Adipose tissue (tissue), 3 donors: Measurements from ENCODE around the gene DAAM2. TPM values are rescaled to one million over a fixed set of nuclear protein-coding genes. Genes with fewer than 3 reads are reported as not detected.

Experiments used
- H3K27ac ChIP-seq: one replicate; pipeline ENCODE4 v1.5.1; 2013; ENCODE audit warnings: low read depth, low read length
- WGBS, 3 donors: extraction: QIAGEN DNeasy Blood & Tissue Kit; methylation state at CpG; one replicate each; pipeline ENCODE4 v1.1.7; 2013; 5-methylcytosine and 5-hydroxymethylcytosine counted together
- polyA plus RNA-seq, 3 donors: library from polyadenylated mRNA; stranded (reverse); fragments of 200-250 nt; gene quantifications; one replicate each; pipeline ENCODE4 v1.2.3, GENCODE V29; 2013
- donor health status: healthy with polysubstance abuse.
- donor health status: Bipolar disorder and iron deficiency.
- donor health status: healthy.

DAAM2 gene
- polyA plus RNA-seq, 3 donors: 6.4 to 51.6 (median 16.7) TPM

DNA sequence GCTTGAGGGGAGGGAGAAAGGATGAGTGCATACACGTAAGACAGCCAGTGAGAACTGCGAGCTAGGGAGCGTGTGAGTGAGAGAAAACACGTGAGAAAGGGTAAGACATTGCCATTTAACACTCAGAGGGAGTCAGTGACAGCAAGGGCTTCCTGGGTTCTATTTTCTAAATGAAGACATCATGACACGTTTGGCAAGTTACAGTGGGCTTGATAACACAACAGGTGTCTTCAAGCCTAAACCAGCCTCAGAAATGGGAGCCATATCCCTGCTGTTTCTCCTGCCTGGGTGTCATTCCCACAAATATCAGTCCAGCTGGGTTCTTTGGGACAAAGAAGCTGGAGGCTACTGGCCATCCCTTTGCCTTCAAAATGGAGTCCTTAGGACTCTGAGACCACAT, 159.0 kb downstream of the DAAM2 start:
- H3K27ac ChIP-seq: no peak overlapping the region
- 80 to 88% (median 82%) methylated on average over 5 of the region's 5 CpGs for WGBS, 3 donors

DNA sequence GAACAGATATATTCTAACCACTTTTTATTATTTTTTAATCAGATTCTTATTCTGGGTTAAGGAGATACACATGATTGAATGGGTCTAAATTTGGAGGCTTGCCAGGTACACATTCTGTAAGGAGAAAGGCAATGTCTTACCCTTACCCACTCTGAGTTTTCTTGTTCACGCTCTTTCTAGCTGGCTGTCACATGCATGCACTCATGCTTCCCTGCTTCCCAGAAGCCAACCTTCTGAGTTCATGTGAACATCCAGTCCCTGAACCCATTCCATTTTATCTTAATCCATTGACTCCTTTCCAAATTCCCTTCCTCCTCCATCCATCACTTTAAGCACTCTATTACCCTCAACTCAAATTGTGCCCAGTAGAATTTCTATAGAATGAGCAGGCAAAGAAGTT, 159.5 kb downstream of the DAAM2 start:
- WGBS, 3 donors: 73 to 95% (median 82%) methylated on average over 1 of the region's 1 CpG
- H3K27ac ChIP-seq: no peak overlapping the region

- no peak overlapping the region for H3K27ac ChIP-seq
- 59 to 80% (median 67%) methylated on average over 4 of the region's 4 CpGs for WGBS, 3 donors
Observed at GRCh38 chr6:39952167-39952566, 160.0 kb downstream of the DAAM2 start.

DNA sequence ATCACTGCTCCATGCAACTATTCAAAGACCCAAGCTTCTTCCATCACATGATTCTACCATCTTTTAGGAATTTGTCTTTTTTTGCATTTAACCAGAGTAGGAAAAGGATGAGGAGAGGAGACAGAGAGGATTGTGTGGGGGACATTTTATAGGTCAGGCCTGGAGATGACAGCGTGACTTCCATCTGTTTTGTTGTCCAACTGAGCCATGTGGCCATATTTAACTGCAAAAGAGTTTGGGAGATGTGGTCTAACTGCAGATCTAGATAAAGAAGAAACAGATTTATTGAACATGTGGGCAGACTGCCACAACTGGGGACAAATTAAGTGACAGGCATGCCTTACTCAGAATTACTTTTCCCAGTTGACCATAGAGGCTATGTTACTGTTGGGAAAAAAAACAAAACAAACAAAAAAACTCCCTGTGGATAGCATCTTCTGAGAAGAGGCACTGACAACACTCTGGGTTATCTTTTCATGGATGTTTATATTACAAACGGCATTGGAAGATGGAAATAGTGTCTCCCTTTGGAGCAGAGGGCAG, 161.0 kb downstream of the DAAM2 start:
- 59 to 83% (median 65%) methylated on average over 2 of the region's 2 CpGs for WGBS, 3 donors

More for the DNA sequence above, 161.0 kb downstream of the DAAM2 start:
- H3K27ac ChIP-seq: no peak overlapping the region

Other genes with a start within 250 kb of the DAAM2 start
- under 1 TPM in 2 of 3 donors, not detected in 1; 0.10 to 0.31 TPM for gene KIF6, start 67.0 kb upstream of the DAAM2 start, polyA plus RNA-seq
- 10 to 100 TPM; 20.1 to 88.7 (median 25.4) TPM for gene MOCS1, start 142.1 kb downstream of the DAAM2 start, polyA plus RNA-seq